Right renal cortex interstitium (tissue), 3 donors: ENCODE measurements around the gene MUC5B. TPM values are rescaled to one million over a fixed set of nuclear protein-coding genes. Genes with fewer than 3 reads are reported as not detected.
"Not testable (repeated sequence)": the region's sequence is repeated elsewhere in the genome, so short reads cannot be mapped to it uniquely, and the experiment has no call there.

Experiments
- DNase-seq, 3 donors: peaks; one replicate each; pipeline ENCODE4 v3.0.0-alpha.2; 2013; ENCODE audit warnings: low read depth in 3 of 3, low spot score in 2 of 3
- polyA plus RNA-seq, 3 donors: library from polyadenylated mRNA; unstranded; fragments of 120-200 nt; gene quantifications; one replicate each; pipeline ENCODE4 v1.2.1, GENCODE V29; 2013; ENCODE audit not compliant: insufficient read length in 3 of 3

The MUC5B gene
- polyA plus RNA-seq, 3 donors, result under 0.01 to 0.01 TPM; not detected in 1

DNA sequence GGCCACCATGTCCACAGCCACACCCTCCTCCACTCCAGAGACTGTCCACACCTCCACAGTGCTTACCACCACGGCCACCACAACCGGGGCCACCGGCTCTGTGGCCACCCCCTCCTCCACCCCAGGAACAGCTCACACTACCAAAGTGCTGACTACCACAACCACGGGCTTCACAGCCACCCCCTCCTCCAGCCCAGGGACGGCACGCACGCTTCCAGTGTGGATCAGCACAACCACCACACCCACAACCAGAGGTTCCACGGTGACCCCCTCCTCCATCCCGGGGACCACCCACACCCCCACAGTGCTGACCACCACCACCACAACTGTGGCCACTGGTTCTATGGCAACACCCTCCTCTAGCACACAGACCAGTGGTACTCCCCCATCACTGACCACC, 21.7 kb downstream of the MUC5B start:
- DNase-seq, result not testable (repeated sequence)

DNA sequence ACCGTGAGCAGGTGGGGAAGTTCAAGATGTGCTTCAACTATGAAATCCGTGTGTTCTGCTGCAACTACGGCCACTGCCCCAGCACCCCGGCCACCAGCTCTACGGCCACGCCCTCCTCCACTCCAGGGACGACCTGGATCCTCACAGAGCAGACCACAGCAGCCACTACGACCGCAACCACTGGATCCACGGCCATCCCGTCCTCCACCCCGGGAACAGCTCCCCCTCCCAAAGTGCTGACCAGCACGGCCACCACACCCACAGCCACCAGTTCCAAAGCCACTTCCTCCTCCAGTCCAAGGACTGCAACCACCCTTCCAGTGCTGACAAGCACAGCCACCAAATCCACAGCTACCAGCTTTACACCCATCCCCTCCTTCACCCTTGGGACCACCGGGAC, 22.9 kb downstream of the MUC5B start:
- DNase-seq, result not testable (repeated sequence)

GRCh38 chr11:1246301-1246700, 23.4 kb downstream of the MUC5B start:
- not testable (repeated sequence) for DNase-seq

DNA sequence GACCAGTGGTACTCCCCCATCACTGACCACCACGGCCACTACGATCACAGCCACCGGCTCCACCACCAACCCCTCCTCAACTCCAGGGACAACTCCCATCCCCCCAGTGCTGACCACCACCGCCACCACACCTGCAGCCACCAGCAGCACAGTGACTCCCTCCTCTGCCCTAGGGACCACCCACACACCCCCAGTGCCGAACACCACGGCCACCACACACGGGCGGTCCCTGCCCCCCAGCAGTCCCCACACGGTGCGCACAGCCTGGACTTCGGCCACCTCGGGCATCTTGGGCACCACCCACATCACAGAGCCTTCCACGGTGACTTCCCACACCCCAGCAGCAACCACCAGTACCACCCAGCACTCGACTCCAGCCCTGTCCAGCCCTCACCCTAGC, 24.2 kb downstream of the MUC5B start:
- DNase-seq, result not testable (repeated sequence)

DNA sequence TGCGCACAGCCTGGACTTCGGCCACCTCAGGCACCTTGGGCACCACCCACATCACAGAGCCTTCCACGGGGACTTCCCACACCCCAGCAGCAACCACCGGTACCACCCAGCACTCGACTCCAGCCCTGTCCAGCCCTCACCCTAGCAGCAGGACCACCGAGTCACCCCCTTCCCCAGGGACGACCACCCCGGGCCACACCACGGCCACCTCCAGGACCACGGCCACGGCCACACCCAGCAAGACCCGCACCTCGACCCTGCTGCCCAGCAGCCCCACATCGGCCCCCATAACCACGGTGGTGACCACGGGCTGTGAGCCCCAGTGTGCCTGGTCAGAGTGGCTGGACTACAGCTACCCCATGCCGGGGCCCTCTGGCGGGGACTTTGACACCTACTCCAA, 26.1 kb downstream of the MUC5B start:
- DNase-seq, result not testable (repeated sequence)

DNA sequence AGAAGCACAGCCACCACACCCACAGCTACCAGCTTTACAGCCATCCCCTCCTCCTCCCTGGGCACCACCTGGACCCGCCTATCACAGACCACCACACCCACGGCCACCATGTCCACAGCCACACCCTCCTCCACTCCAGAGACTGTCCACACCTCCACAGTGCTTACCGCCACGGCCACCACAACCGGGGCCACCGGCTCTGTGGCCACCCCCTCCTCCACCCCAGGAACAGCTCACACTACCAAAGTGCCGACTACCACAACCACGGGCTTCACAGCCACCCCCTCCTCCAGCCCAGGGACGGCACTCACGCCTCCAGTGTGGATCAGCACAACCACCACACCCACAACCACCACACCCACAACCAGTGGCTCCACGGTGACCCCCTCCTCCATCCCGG, 27.5 kb downstream of the MUC5B start:
- not testable (repeated sequence) for DNase-seq

DNA sequence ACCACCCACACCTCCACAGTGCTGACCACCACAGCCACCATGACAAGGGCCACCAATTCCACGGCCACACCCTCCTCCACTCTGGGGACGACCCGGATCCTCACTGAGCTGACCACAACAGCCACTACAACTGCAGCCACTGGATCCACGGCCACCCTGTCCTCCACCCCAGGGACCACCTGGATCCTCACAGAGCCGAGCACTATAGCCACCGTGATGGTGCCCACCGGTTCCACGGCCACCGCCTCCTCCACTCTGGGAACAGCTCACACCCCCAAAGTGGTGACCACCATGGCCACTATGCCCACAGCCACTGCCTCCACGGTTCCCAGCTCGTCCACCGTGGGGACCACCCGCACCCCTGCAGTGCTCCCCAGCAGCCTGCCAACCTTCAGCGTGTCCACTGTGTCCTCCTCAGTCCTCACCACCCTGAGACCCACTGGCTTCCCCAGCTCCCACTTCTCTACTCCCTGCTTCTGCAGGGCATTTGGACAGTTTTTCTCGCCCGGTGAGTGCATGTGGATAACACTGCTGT, 28.4 kb downstream of the MUC5B start:
- no peak for DNase-seq

DNA sequence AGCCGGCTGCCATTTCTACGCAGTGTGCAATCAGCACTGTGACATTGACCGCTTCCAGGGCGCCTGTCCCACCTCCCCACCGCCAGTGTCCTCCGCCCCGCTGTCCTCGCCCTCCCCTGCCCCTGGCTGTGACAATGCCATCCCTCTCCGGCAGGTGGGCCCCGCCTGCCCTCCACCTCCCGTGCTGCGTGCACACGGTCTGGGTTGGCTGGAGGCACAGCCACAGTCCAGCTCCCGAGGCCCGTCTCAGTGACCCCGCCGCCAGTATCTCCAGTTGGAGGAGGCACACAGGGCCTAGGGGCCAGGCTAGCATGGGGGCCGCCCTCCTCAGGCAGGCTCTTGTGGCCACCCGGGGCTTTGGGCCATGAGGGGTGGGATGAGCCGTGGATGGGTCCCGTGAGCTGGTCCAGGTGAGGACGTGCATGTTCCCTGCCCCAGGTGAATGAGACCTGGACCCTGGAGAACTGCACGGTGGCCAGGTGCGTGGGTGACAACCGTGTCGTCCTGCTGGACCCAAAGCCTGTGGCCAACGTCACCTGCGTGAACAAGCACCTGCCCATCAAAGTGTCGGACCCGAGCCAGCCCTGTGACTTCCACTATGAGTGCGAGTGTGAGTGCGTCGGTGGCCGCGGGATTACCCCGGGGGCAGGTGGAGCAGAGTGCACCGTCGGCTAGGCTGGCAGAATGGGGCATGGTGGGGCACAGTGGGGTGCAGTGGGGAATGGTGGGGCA, 29.7 kb downstream of the MUC5B start:
- no peak for DNase-seq

DNA sequence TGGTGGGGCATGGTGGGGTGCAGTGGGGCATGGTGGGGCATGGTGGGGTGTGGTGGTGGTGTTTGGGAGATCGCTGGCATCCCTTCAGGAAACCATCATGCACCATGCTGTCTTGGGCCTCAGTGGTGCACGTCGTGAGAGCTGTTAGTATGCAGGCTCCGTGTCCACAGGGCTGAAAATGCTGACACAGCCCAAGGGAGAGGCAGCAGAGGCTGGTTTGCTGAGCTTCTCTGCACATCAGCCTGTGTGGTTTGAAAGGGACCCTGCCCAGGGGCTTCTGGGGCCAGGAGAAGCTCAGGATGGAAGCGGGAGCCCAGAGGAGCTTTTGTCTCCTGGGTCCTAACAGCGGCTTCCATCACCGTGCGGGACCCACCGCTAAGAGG, 30.2 kb downstream of the MUC5B start:
- DNase-seq, result no peak

DNA sequence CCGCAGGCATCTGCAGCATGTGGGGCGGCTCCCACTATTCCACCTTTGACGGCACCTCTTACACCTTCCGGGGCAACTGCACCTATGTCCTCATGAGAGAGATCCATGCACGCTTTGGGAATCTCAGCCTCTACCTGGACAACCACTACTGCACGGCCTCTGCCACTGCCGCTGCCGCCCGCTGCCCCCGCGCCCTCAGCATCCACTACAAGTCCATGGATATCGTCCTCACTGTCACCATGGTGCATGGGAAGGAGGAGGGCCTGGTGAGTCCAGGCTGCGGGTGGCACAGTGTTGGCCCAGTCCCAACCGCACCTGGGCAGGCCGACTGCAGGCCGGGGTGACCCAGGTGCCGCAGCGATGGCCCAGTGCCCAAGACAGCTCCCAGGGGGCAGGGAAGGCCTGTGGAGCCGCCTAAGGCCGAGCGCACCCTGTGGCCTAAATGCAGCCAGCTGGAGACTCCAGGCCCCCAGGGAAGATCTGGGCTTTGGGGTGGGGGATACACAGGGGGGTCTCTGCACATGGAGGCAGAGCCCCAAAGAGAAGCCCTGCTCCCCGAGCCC, 31.3 kb downstream of the MUC5B start:
- DNase-seq, result no peak

- no peak for DNase-seq
Measured at GRCh38 chr11:1254733-1255132, 31.9 kb downstream of the MUC5B start.

- DNase-seq, result no peak
Measured at GRCh38 chr11:1255151-1255550, 32.3 kb downstream of the MUC5B start.

DNA sequence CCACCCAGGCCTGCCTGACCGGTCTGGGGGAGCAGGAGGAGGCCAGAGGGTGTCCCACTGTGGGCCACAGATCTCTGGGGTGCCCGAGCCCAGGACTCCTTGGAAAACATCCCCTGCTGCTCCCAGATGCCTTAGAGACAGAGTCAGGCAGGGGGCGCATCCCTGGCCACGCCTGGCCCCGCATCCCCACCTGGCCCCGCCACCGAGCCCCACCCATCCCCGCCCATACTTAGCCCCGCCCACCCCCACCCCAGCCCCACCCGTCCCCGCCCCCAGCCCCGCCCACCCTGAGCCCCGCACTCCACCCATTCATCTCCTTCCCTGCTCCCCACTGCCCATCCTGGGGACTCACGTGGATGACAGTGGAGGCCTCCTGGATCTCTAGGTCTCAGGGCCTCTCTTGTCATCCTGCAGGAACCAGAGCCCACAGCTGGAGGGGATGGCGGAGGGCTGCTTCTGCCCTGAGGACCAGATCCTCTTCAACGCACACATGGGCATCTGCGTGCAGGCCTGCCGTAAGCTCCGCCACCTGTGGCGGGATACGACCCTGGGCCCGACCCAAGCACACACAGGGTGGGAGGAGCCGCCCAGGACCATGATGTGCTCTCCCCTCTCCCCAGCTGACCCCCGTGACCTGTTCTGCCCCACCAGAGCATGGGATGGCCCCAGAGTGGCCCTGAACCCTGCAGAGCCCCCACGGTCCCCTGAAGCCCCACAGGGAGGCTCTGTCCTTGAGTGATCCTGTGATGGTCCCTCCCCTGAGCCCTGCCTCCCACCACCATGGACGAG, 33.6 kb downstream of the MUC5B start:
- DNase-seq, result no peak

DNA sequence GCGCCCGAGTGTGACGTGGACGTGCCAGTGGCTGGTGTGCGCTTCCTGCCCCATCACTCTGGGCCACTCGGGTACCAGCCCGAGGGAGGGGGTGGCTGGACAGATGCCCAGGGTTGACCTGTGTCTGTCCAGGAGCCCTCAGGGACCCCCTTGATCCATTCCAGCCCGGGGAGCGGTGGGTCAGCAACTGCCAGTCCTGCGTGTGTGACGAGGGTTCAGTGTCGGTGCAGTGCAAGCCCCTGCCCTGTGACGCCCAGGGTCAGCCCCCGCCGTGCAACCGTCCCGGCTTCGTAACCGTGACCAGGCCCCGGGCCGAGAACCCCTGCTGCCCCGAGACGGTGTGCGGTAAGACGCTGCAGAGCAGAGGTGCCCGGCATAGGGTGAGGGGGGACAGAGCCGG, 34.5 kb downstream of the MUC5B start:
- DNase-seq, result no peak

DNA sequence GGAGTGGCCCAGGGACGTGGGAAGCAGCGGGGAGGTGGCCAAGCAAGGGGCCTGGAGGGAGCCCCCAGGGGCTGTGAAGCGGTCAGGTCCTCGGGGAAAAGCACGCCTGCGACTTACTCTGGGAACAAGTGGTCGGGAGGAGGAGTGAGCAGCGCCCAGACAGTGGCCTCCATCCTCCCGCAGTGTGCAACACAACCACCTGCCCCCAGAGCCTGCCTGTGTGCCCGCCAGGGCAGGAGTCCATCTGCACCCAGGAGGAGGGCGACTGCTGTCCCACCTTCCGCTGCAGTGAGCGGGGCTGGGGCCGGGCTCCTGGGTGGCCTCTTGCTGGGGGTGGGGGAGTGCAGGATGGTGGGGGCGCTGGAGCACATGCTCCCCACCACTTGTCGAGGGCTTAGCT, 35.0 kb downstream of the MUC5B start:
- DNase-seq, result no peak

DNA sequence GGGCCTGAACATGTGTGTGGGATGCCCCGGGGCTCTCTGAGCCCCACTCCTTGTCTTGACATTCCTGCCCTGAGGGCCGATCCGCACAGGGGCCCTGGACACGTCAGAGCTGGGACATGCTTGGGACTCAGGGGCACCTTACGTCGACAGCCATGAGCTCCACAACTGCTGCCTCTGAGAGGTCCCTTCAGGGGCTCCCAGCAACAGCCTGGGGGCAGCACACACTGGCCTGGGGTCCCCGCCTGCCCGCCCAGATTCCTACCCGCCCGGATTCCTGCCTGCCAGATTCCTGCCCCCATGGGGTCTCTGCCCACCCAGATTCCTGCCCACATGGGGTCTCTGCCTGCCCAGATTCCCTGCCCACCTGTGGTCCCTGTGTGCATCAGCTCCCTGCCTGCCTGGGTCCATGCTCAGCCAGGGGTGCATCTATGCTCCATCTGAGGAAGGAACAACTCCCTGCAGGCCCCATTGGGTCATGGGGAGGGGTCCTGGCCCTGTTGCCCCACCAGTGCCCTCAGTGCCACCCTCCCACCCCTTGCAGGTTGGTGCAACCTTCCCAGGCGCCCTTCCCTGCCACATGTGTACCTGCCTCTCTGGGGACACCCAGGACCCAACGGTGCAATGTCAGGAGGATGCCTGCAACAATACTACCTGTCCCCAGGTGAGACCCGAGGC, 35.7 kb downstream of the MUC5B start:
- DNase-seq, result no peak

DNA sequence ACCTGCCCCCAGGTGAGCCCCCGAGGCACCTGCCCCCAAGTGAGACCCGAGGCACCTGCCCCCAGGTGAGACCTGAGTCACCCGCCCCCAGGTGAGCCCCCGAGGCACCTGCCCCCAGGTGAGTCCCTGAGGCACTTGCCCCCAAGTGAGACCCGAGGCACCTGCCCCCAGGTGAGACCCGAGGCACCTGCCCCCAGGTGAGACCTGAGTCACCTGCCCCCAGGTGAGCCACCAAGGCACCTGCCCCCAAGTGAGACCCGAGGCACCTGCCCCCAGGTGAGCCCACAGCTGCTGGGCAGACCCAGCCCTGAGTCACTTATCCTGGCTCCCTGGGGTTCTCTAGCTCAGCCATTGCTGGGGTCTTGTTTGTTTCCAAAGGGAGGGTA, 36.2 kb downstream of the MUC5B start:
- DNase-seq, result no peak

- DNase-seq, result no peak
Measured at GRCh38 chr11:1259561-1259960, 36.7 kb downstream of the MUC5B start.

DNA sequence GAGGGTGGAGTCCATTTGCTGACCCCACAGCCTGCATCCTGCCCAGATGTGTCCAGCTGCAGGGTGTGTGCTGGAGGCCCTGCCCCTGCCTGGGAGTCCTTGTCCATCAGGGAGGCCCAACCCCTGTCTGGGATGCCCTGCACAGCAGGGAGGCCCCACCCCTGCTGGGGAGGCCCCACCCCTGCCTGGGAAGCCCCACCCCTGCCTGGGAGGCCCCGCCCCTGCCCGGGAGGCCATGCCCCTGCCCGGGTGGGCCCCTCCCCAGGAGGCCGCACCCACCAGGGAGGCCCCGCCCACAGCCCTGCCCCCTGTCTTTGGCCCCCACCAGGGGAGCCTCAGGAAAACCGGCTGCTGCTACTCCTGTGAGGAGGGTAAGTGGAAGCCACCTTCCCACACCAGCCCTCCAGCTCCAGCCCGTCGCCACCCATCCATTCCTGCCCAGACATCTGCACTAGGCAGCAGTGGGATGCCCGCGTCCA, 37.2 kb downstream of the MUC5B start:
- DNase-seq, result no peak

DNA sequence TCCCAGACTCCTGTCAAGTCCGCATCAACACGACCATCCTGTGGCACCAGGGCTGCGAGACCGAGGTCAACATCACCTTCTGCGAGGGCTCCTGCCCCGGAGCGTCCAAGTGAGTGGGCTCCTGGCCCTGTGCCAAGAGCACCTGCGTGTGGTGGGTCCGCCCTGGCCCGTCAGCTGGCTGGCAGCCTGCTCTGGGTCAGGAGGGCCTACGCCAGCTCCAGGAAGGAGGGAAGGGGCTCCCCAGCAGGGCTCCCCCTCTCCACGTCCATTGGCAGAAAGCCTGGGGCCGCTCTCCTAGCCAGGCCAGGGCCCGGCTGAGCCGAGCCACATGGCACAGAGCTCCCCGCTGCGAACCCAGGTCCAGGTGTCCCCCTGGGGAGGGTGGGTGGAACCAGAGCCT, 37.8 kb downstream of the MUC5B start:
- DNase-seq, result no peak
